Esophagus muscularis mucosa (tissue), 4 donors: Measurements from ENCODE around the gene TLE3.

Source experiments
- EP300 ChIP-seq: sonication (generic); formaldehyde crosslinking; IDR thresholded peaks from one replicate; pipeline ENCODE4 v1.6.1; 2017; ENCODE audit warnings: antibody characterized with exemption
- POLR2A ChIP-seq: fragments of 450-650 bp; IDR thresholded peaks from one replicate; pipeline ENCODE4 v1.6.1; 2017; ENCODE audit warnings: antibody characterized with exemption, moderate library complexity, mild to moderate bottlenecking, low read depth
- POLR2AphosphoS5 ChIP-seq, 2 donors: sonication (generic); formaldehyde crosslinking; IDR thresholded peaks; one replicate each; pipeline ENCODE4 v1.6.1; 2017; ENCODE audit warnings: antibody characterized with exemption in 2 of 2
- TF ChIP-seq, protein P1 (sequence below), 3 experiments: fragments of 200-600 bp in 2 of 3; fragments of 450-650 bp in 1 of 3; sonication (generic) in 2 of 3; IDR thresholded peaks; one replicate each; pipeline ENCODE4 v1.5.1; 2017 to 2019; ENCODE audit warnings: antibody characterized with exemption in 3 of 3, mild to moderate bottlenecking in 2 of 3, moderate library complexity in 1 of 3

DNA sequence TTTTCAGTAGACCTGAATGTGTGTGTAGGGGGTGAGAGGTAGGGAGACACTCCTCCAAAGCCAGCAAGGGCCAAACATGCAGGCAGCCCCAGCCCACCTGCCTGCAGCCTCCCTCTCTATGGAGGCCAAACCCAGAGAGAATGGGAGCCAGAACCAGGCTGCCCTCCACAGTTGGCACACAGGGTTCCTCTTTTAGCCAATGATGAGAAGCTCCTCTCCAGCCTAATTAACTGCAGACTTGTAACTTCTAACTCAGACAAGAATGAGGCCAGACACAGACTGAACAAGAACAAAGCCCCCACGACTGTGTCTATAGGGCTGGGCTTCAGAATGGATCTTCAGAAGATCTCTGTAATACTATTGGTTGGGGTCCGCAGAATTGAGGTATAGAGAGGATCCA, 12.3 kb upstream of the TLE3 start:
- TF ChIP-seq, protein P1, sequence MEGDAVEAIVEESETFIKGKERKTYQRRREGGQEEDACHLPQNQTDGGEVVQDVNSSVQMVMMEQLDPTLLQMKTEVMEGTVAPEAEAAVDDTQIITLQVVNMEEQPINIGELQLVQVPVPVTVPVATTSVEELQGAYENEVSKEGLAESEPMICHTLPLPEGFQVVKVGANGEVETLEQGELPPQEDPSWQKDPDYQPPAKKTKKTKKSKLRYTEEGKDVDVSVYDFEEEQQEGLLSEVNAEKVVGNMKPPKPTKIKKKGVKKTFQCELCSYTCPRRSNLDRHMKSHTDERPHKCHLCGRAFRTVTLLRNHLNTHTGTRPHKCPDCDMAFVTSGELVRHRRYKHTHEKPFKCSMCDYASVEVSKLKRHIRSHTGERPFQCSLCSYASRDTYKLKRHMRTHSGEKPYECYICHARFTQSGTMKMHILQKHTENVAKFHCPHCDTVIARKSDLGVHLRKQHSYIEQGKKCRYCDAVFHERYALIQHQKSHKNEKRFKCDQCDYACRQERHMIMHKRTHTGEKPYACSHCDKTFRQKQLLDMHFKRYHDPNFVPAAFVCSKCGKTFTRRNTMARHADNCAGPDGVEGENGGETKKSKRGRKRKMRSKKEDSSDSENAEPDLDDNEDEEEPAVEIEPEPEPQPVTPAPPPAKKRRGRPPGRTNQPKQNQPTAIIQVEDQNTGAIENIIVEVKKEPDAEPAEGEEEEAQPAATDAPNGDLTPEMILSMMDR (IDR thresholded peaks at IDR 0.05): no peak
- TF ChIP-seq POLR2AphosphoS5 (IDR thresholded peaks at IDR 0.05) (no peak), EP300 (no peak), POLR2A (no peak)
